Subcutaneous adipose tissue (tissue), 4 donors: Measurements from ENCODE around the gene PTOV1. TPM values are rescaled to one million over a fixed set of nuclear protein-coding genes. Genes with fewer than 3 reads are reported as not detected.

Experiments
- total RNA-seq, 4 donors: library from RNA; depleted of rRNA; stranded (reverse); fragments of >200 nt; gene quantifications; one replicate each; pipeline ENCODE4 v1.1.0, GENCODE V29; 2016
- TF ChIP-seq, protein P1 (sequence below): fragments of 450-650 bp; IDR thresholded peaks from one replicate; pipeline ENCODE4 v1.5.1; 2016; ENCODE audit warnings: low read depth, mild to moderate bottlenecking, control low read depth, antibody characterized with exemption, moderate library complexity

The PTOV1 gene
- total RNA-seq, 4 donors from 2014 or later = 39.3 to 65.9 (median 44.2) TPM

DNA sequence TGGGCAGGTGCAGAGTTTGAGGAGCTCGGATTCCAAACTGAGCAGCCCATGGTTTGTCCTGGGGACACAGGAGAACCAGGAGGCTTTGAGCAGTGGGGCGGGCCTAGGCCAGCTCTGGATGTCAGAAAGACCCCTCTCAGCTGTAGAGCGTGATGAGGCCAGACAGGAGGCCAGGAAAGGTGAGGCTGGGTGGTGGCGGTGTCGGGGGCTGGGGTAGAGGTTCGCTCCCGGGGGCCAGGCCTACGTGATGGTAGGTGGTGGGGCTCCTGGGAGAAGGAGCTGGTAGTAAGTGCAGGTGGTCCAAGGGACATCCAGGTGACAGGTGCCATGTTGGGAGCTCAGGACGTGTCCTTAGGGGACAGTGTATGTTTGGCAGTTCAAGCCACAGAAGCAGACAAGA, 13.5 kb upstream of the PTOV1 start:
- TF ChIP-seq, protein P1, sequence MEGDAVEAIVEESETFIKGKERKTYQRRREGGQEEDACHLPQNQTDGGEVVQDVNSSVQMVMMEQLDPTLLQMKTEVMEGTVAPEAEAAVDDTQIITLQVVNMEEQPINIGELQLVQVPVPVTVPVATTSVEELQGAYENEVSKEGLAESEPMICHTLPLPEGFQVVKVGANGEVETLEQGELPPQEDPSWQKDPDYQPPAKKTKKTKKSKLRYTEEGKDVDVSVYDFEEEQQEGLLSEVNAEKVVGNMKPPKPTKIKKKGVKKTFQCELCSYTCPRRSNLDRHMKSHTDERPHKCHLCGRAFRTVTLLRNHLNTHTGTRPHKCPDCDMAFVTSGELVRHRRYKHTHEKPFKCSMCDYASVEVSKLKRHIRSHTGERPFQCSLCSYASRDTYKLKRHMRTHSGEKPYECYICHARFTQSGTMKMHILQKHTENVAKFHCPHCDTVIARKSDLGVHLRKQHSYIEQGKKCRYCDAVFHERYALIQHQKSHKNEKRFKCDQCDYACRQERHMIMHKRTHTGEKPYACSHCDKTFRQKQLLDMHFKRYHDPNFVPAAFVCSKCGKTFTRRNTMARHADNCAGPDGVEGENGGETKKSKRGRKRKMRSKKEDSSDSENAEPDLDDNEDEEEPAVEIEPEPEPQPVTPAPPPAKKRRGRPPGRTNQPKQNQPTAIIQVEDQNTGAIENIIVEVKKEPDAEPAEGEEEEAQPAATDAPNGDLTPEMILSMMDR = no peak

DNA sequence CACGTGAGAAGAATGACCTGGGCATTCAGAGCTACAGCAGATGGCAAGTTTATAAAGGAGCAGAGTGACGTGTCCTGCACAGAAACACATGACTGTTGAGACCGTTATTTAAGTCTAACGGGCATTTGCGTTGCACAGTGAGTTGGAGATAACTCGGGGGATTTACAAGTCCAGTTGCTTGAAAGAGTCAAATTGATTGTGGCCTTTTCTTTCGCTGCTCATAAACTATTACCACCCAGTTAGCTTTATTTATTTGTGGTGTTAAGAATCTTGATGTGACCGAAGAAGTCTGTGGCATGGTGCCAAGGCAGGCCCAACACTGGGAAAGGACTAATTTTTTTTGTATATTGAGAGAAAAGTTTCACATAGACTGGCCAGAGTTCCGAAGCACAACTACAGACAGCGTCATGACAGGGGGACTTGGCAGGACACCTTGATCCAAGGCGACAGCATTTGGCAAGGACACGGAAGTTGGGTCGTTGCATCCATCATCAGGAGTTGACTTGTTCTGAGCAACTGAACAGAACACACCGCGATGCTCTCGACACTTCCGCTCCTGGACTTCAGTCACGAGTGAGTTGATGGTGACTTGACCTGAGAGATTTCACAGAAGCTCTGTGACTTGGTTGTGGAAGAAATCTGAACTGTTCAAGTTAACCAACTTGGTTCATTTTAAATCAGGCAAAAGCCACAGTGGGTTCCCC, 11.9 kb upstream of the PTOV1 start:
- TF ChIP-seq, protein P1 = no peak

DNA sequence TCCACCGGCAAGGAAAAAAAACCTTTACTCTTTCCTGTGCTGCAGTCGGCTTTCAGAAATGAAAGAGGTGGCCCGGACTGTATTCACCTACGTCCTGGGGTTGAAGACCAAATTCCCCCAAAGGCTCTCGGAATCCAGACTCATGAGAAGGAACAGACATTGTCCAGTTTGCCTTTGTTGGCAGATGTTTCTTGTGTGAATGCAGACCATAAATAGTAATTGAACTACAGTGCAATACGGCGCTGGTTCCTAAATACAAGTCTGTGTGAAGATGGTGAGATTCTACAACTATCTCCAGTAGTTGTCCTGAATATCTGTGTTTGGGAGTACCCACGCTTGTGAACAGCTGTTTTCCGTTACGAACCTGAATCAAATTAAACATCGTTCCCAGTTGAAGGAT, 11.2 kb upstream of the PTOV1 start:
- TF ChIP-seq, protein P1 = no peak

DNA sequence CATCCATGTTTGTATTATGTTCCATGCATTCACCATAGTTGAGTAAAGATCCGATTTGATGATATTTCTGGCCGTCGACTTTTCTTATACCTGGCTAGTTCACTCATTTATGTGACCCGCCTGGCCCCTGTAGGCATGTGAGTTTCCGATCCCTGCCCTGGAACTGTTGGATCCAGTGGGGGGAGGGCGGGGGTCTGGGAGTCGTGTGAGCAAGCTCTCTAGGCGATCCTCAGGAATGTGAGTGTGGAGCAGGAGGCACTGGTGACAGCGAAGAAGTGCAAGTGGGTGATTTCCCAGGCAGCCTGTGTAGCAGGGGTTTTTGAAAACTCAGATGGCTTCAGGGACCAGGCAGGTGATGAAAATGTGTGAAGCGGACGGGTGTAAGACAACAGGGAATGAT, 10.6 kb upstream of the PTOV1 start:
- TF ChIP-seq, protein P1 = no peak

DNA sequence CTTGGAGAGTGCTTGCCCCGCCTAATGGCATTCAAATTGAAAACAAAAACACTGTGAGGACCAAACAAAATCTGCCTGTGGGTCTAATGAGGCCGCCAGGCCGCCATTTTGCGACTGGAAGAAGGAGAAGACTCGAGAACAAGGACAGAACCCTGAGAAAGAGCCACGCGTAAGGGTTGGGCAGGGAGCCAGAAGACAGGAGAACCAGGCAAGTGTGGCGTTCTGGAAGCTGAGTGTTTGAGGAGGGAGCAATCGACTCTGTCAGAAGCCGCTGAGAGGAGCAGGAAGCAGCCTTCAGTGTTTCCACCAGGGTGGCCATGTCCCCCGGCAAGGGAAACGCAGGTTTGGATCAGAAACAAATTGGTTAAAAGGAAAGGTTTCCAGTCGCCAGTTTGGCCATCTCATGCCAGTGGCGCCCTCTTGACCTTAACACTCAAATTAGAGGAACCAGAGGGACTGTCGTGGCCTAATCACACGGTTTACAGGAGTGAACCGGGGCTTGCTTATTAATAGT, 10.2 kb upstream of the PTOV1 start:
- TF ChIP-seq, protein P1 = no peak

DNA sequence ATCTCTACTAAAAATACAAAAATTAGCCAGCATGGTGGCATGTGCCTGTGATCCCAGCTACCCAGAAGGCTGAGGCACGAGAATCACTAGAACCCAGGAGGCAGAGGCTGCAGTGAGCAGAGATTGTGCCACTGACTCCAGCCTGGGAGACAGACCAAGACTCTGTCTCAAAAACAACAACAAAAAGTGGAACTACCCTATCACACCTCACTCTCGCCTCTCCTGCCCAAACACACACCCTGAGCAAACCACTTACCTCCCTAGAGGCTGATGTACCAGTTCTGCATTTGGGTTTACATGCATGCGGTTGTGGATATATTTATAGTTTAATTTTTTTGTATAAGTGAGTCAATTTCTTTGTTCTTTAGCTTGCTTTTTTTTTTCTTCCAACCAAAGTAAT, 7.7 kb upstream of the PTOV1 start:
- TF ChIP-seq, protein P1 = no peak

DNA sequence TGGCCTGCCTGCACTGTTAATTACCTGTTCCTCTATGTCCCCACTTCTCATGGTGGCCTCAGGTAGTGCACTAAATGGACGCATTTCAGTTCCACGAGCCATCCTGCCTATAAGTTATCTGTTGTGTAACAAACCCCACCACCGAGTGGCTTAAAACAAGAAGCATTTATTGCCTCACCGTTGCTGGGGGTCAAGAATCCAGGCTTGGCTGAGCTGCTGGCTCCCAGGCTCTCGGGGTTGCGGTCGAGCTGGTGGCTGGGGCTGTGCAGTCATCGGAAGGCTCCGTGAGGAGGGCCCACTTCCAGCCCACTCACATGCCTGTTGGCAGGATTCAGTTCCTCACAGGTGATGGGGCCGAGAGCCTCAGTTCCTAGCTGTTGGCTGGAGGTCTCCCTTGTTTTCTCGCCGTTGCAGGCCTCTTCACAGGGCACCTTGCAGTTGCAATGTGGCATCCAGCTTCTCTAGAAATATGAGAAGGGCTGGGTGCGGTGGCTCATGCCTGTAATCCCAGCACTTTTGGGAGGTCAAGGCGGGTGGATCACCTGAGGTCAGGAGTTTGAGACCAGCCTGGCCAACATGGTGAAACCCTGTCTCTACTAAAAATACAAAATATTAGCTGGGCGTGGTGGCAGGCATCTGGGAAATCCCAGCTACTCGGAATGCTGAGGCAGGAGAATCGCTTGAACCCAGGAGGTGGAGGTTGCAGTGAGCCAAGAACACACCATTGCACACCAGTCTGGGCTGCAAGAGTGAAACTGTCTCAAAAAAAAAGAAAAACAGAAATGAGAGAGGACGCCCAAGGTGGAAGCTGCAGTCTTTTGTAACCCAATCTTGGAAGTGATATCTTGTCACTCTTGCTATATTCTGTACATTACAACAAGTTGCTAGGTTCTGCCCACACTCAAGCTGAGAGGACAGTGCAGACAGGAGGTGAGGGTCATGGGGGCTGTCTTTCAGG, 6.5 kb upstream of the PTOV1 start:
- TF ChIP-seq, protein P1 = no peak
